Smooth muscle cell (in vitro differentiated cells): ENCODE measurements around the gene CCDC107. TPM values are rescaled to one million over a fixed set of nuclear protein-coding genes. Genes with fewer than 3 reads are reported as not detected.

Experiments
- DNase-seq: peaks from one replicate; lab custom pipeline; 2025; ENCODE audit not compliant: unreplicated experiment; lab: John Stamatoyannopoulos, UW
- H2AFZ ChIP-seq: fragments of 200-600 bp; sonication (generic); 2 replicates; pipeline ENCODE4 v1.6.0; 2016; ENCODE audit warnings: antibody characterized with exemption, low read depth, mild to moderate bottlenecking
- H3F3A ChIP-seq: fragments of 200-600 bp; sonication (generic); 2 replicates; pipeline ENCODE4 v1.6.0; 2017; ENCODE audit warnings: antibody characterized with exemption, low read depth
- H3K27ac ChIP-seq: fragments of 200-600 bp; sonication (generic); 2 replicates; pipeline ENCODE4 v1.5.1; 2016; ENCODE audit warnings: low read depth, mild to moderate bottlenecking
- H3K27me3 ChIP-seq: fragments of 200-600 bp; sonication (generic); 2 replicates; pipeline ENCODE4 v1.6.1; 2016; ENCODE audit warnings: low read depth, mild to moderate bottlenecking
- H3K36me3 ChIP-seq: fragments of 200-600 bp; sonication (generic); 2 replicates; pipeline ENCODE4 v1.5.1; 2016; ENCODE audit warnings: low read depth
- H3K4me1 ChIP-seq: fragments of 200-600 bp; sonication (generic); 2 replicates; pipeline ENCODE4 v1.5.1; 2016; ENCODE audit warnings: low read depth
- H3K4me2 ChIP-seq: fragments of 200-600 bp; sonication (generic); 2 replicates; pipeline ENCODE4 v1.6.0; 2016; ENCODE audit warnings: mild to moderate bottlenecking
- H3K4me3 ChIP-seq: fragments of 200-600 bp; sonication (generic); 2 replicates; pipeline ENCODE4 v1.5.1; 2016; ENCODE audit warnings: mild to moderate bottlenecking
- H3K79me2 ChIP-seq: fragments of 200-600 bp; sonication (generic); 2 replicates; pipeline ENCODE4 v1.6.0; 2016; ENCODE audit warnings: low read depth, mild to moderate bottlenecking
- H3K9ac ChIP-seq: fragments of 200-600 bp; sonication (generic); 2 replicates; pipeline ENCODE4 v1.6.0; 2016; ENCODE audit warnings: low read depth
- H3K9me3 ChIP-seq: fragments of 200-600 bp; sonication (generic); replicated peaks from 2 replicates; pipeline ENCODE4 v1.5.1; 2016; ENCODE audit warnings: low read depth
- H4K20me1 ChIP-seq: fragments of 200-600 bp; sonication (generic); 2 replicates; pipeline ENCODE4 v1.6.0; 2016; ENCODE audit warnings: low read depth
- WGBS: methylation state at CpG from one replicate; pipeline ENCODE4 v1.1.7; 2016; ENCODE audit warnings: low lambda C conversion rate; 5-methylcytosine and 5-hydroxymethylcytosine counted together
- polyA plus RNA-seq: library from polyadenylated mRNA; unstranded; fragments of >200 nt; fragmentation: Nextera tagmentation; extraction: Ambion mirVana; gene quantifications from 2 replicates; pipeline ENCODE4 v1.2.1, GENCODE V29; 2016
- total RNA-seq: library from RNA; depleted of rRNA; stranded (reverse); fragments of >200 nt; gene quantifications from 2 replicates; pipeline ENCODE4 v1.2.3, GENCODE V29; 2014
- TF ChIP-seq, protein P1 (sequence below): fragments of 200-600 bp; sonication (generic); IDR thresholded peaks from 2 replicates; pipeline ENCODE4 v1.5.1; 2017; ENCODE audit warnings: borderline replicate concordance, mild to moderate bottlenecking, antibody characterized with exemption; ENCODE audit not compliant: insufficient read depth, poor library complexity, severe bottlenecking

The CCDC107 gene
- total and polyA plus RNA-seq, 2 experiments from 2014 or later, result 19.6 to 37.1 TPM

DNA sequence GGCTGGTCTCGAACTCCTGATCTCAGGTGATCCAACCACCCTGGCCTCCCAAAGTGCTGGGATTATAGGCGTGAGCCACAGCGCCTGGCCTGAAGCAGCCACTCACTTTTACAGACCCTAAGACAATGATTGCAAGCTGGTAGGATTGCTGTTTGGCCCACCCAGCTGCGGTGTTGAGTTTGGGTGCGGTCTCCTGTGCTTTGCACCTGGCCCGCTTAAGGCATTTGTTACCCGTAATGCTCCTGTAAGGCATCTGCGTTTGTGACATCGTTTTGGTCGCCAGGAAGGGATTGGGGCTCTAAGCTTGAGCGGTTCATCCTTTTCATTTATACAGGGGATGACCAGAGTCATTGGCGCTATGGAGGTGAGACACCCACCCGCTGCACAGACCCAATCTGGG lies 17.1 kb downstream of the CCDC107 start:
- Histone ChIP-seq H3K9ac (no peak overlapping the region), H4K20me1 (no peaks in the 10 kb centered on the region), H3F3A (peaks cover 6% of the 10 kb centered on the region), H3K9me3 (no peaks in the 10 kb centered on the region), H3K4me2 (peak overlapping the region; percentile 84), H3K27ac (no peak overlapping the region), H3K4me3 (peak overlapping the region; percentile 56), H3K36me3 (no peaks in the 10 kb centered on the region), H3K27me3 (no peaks in the 10 kb centered on the region), H3K4me1 (peaks cover 5% of the 10 kb centered on the region), H3K79me2 (no peaks in the 10 kb centered on the region), H2AFZ (peak overlapping the region; percentile 68)
- DNase-seq, result no peak
- TF ChIP-seq, protein P1, sequence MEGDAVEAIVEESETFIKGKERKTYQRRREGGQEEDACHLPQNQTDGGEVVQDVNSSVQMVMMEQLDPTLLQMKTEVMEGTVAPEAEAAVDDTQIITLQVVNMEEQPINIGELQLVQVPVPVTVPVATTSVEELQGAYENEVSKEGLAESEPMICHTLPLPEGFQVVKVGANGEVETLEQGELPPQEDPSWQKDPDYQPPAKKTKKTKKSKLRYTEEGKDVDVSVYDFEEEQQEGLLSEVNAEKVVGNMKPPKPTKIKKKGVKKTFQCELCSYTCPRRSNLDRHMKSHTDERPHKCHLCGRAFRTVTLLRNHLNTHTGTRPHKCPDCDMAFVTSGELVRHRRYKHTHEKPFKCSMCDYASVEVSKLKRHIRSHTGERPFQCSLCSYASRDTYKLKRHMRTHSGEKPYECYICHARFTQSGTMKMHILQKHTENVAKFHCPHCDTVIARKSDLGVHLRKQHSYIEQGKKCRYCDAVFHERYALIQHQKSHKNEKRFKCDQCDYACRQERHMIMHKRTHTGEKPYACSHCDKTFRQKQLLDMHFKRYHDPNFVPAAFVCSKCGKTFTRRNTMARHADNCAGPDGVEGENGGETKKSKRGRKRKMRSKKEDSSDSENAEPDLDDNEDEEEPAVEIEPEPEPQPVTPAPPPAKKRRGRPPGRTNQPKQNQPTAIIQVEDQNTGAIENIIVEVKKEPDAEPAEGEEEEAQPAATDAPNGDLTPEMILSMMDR, result no peak
- WGBS, result 33% methylated on average over 13 of the region's 13 CpGs

DNA sequence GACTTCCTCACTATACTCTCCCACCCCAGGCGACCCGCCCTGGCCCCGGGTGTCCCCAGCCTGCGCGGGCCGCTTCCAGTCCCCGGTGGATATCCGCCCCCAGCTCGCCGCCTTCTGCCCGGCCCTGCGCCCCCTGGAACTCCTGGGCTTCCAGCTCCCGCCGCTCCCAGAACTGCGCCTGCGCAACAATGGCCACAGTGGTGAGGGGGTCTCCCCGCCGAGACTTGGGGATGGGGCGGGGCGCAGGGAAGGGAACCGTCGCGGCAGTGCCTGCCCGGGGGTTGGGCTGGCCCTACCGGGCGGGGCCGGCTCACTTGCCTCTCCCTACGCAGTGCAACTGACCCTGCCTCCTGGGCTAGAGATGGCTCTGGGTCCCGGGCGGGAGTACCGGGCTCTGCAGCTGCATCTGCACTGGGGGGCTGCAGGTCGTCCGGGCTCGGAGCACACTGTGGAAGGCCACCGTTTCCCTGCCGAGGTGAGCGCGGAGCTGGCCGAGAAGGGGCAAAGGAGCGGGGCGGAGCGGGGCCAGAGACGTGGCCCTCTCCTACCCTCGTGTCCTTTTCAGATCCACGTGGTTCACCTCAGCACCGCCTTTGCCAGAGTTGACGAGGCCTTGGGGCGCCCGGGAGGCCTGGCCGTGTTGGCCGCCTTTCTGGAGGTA lies 17.8 kb downstream of the CCDC107 start:
- Histone ChIP-seq H3K4me1 (peaks cover 5% of the 10 kb centered on the region), H3K4me3 (peak overlapping the region; percentile 56), H3K9me3 (no peaks in the 10 kb centered on the region), H4K20me1 (no peaks in the 10 kb centered on the region), H3K79me2 (no peaks in the 10 kb centered on the region), H3K27ac (no peak overlapping the region), H3K4me2 (peak overlapping the region; percentile 84), H3F3A (peaks cover 7% of the 10 kb centered on the region), H3K36me3 (no peaks in the 10 kb centered on the region), H2AFZ (peak overlapping the region; percentile 68), H3K9ac (peak overlapping the region; percentile 15), H3K27me3 (no peaks in the 10 kb centered on the region)
- DNase-seq, result peak; percentile 21
- TF ChIP-seq, protein P1, result no peak
- 19% methylated on average over 32 of the region's 51 CpGs for WGBS

DNA sequence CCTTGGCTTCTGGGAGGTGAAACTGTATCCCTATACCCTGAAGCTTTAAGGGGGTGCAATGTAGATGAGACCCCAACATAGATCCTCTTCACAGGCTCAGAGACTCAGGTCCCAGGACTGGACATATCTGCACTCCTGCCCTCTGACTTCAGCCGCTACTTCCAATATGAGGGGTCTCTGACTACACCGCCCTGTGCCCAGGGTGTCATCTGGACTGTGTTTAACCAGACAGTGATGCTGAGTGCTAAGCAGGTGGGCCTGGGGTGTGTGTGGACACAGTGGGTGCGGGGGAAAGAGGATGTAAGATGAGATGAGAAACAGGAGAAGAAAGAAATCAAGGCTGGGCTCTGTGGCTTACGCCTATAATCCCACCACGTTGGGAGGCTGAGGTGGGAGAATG lies 21.0 kb downstream of the CCDC107 start:
- no peaks in the 10 kb centered on the region for H3K36me3 ChIP-seq
- no peaks in the 10 kb centered on the region for H3K79me2 ChIP-seq
- H3K27ac ChIP-seq, result no peak overlapping the region
- H3K27me3 ChIP-seq, result no peaks in the 10 kb centered on the region
- TF ChIP-seq, protein P1, result no peak
- no peak overlapping the region for H3K4me3 ChIP-seq
- H3K9ac ChIP-seq, result no peak overlapping the region
- H2AFZ ChIP-seq, result no peak overlapping the region
- H3K9me3 ChIP-seq, result no peaks in the 10 kb centered on the region
- peaks cover 30% of the 10 kb centered on the region for H4K20me1 ChIP-seq
- WGBS, result 94% methylated on average over 5 of the region's 5 CpGs
- DNase-seq, result no peak
- H3K4me1 ChIP-seq, result peaks cover 5% of the 10 kb centered on the region
- H3K4me2 ChIP-seq, result no peak overlapping the region
- peaks cover 37% of the 10 kb centered on the region for H3F3A ChIP-seq
